ENCODE measurements around the gene TRIM2. TPM values are rescaled to one million over a fixed set of nuclear protein-coding genes. Genes with fewer than 3 reads are reported as not detected.

TRIM2 gene
- total and polyA plus RNA-seq, 7 experiments from 2014 or later = 0.12 to 3.9 (median 2.1) TPM

GRCh38 chr4:153384160-153384559 is 179.9 kb downstream of the TRIM2 start:
- no peaks in the 10 kb centered on the region for H3K27me3 Mint-ChIP-seq
- H3K27ac Mint-ChIP-seq = no peak overlapping the region
- POLR2A ChIA-PET = interaction anchor here (0.7 kb wide), 1 partner anchor 9 kb away, joined by 4 read pairs; no protein-coding TSS in a partner anchor

GRCh38 chr4:153385784-153386183 is 181.5 kb downstream of the TRIM2 start:
- DNase-seq = no peak
- Mint-ChIP-seq H3K36me3 (peaks cover 0 to 9% (median 0%) of the 10 kb centered on the region in 5 donors), H3K27me3 (no peaks in the 10 kb centered on the region), H3K4me1 (peaks cover 0 to 2% (median 0%) of the 10 kb centered on the region in 7 donors), H3K4me3 (no peak overlapping the region), H3K27ac (no peak overlapping the region), H3K9me3 (no peaks in the 10 kb centered on the region)
- H3K4me3 ChIP-seq (ENCODE audit: low read length) = no peak overlapping the region
- H3K27me3 ChIP-seq (ENCODE audit: control insufficient read depth in 2 of 2, insufficient read depth in 2 of 2, low read length in 2 of 2) = no peaks in the 10 kb centered on the region
- intact Hi-C loops (cut with micrococcal nuclease) = no loop called here
- H3K27ac ChIP-seq (ENCODE audit: low read depth, low read length) = no peak overlapping the region
- ChIA-PET POLR2A (no interaction called here), CTCF (interaction anchor here (0.6 kb wide), 1 partner anchor 146 kb away, joined by 3 read pairs; no protein-coding TSS in a partner anchor)
- no peak for ATAC-seq
- H3K9me3 ChIP-seq (ENCODE audit: control insufficient read depth in 2 of 3, low read length in 3 of 3) = no peaks in the 10 kb centered on the region
- no peaks in the 10 kb centered on the region for H3K36me3 ChIP-seq (ENCODE audit: control insufficient read depth in 2 of 3, insufficient read depth in 3 of 3, low read length in 3 of 3)
- no peaks in the 10 kb centered on the region for H3K4me1 ChIP-seq (ENCODE audit: control insufficient read depth in 2 of 2, insufficient read depth in 2 of 2, low read length in 2 of 2)

More at GRCh38 chr4:153384160-153384559, 179.9 kb downstream of the TRIM2 start:
- intact Hi-C loops (cut with micrococcal nuclease) = no loop called here
- no peaks in the 10 kb centered on the region for H3K9me3 Mint-ChIP-seq
- no peak overlapping the region for H3K4me3 Mint-ChIP-seq
- Histone ChIP-seq H3K36me3 (ENCODE audit: control insufficient read depth in 2 of 3, insufficient read depth in 3 of 3, low read length in 3 of 3) (no peaks in the 10 kb centered on the region), H3K9me3 (ENCODE audit: control insufficient read depth in 2 of 3, low read length in 3 of 3) (no peaks in the 10 kb centered on the region), H3K27me3 (ENCODE audit: control insufficient read depth in 2 of 2, insufficient read depth in 2 of 2, low read length in 2 of 2) (no peaks in the 10 kb centered on the region), H3K4me1 (ENCODE audit: control insufficient read depth in 2 of 2, insufficient read depth in 2 of 2, low read length in 2 of 2) (no peaks in the 10 kb centered on the region), H3K4me3 (ENCODE audit: low read length) (no peak overlapping the region), H3K27ac (ENCODE audit: low read depth, low read length) (no peak overlapping the region)
- ATAC-seq (no peak), DNase-seq (no peak)
- CTCF ChIA-PET = interaction anchor here (1.0 kb wide), 1 partner anchor 83 kb away, joined by 5 read pairs; no protein-coding TSS in a partner anchor
- peaks cover 0 to 2% (median 0%) of the 10 kb centered on the region in 7 donors for H3K4me1 Mint-ChIP-seq
- peaks cover 0 to 9% (median 0%) of the 10 kb centered on the region in 5 donors for H3K36me3 Mint-ChIP-seq

- Histone ChIP-seq H3K9me3 (ENCODE audit: control insufficient read depth in 2 of 3, low read length in 3 of 3) (no peaks in the 10 kb centered on the region), H3K27me3 (ENCODE audit: control insufficient read depth in 2 of 2, insufficient read depth in 2 of 2, low read length in 2 of 2) (no peaks in the 10 kb centered on the region), H3K36me3 (ENCODE audit: control insufficient read depth in 2 of 3, insufficient read depth in 3 of 3, low read length in 3 of 3) (no peaks in the 10 kb centered on the region), H3K27ac (ENCODE audit: low read depth, low read length) (no peak overlapping the region), H3K4me3 (ENCODE audit: low read length) (no peak overlapping the region), H3K4me1 (ENCODE audit: control insufficient read depth in 2 of 2, insufficient read depth in 2 of 2, low read length in 2 of 2) (no peaks in the 10 kb centered on the region)
- H3K36me3 Mint-ChIP-seq = peaks cover 0 to 16% (median 3%) of the 10 kb centered on the region in 5 donors
- H3K4me3 Mint-ChIP-seq = no peak overlapping the region
- ChIA-PET POLR2A (interaction anchor here (0.9 kb wide), 1 partner anchor 38 kb away, joined by 3 read pairs; no protein-coding TSS in a partner anchor), CTCF (no interaction called here)
- ATAC-seq = no peak
- no peaks in the 10 kb centered on the region for H3K27me3 Mint-ChIP-seq
- H3K27ac Mint-ChIP-seq = no peak overlapping the region
- DNase-seq = no peak
- H3K9me3 Mint-ChIP-seq = no peaks in the 10 kb centered on the region
- intact Hi-C loops (cut with micrococcal nuclease) = no loop called here
- peaks cover 0 to 1% (median 0%) of the 10 kb centered on the region in 7 donors for H3K4me1 Mint-ChIP-seq
Measured at GRCh38 chr4:153387981-153388380, 183.7 kb downstream of the TRIM2 start.

Other genes starting within 250 kb of the TRIM2 start
- gene MND1, start 140.2 kb downstream of the TRIM2 start, total RNA-seq = 10 to 100 TPM in 1 of 5 experiments, not detected in 4; 13.5 TPM
- gene MND1, start 140.2 kb downstream of the TRIM2 start, polyA plus RNA-seq = under 1 TPM in 1 of 2 donors, not detected in 1; 0.75 TPM